H54 (cell line): ENCODE measurements around the gene INO80D.
"Not testable (repeated sequence)": the region's sequence is repeated elsewhere in the genome, so short reads cannot be mapped to it uniquely, and the experiment has no call there.

Experiments
- DNase-seq: peaks from one replicate; pipeline ENCODE4 v3.0.0; 2011; ENCODE audit warnings: low spot score, mixed read lengths; ENCODE audit not compliant: insufficient read length
- FAIRE-seq: peaks from 3 replicates; lab custom pipeline; 2011; peaks lifted over from hg19 to GRCh38; lab: Jason Lieb, UNC
- POLR2A ChIP-seq: IDR thresholded peaks from 2 replicates; pipeline ENCODE4 v1.6.1; 2011; ENCODE audit warnings: low read depth, mild to moderate bottlenecking, low read length

Gene INO80D

GRCh38 chr2:206085742-206086445 lies at the start of gene INO80D:
INO80D (minus strand) TSS chr2:206086174; CDS start chr2:206063016, 23,158 bp downstream.
- peak; percentile 84 for FAIRE-seq
- peak; percentile 47 for DNase-seq
- peak; percentile 76 for TF ChIP-seq POLR2A

- no peak for DNase-seq
- no peak for FAIRE-seq
- no peak for TF ChIP-seq POLR2A
These were observed 41.7 kb upstream of the INO80D start for GRCh38 chr2:206127656-206128055.

- TF ChIP-seq POLR2A: no peak
- DNase-seq (no peak), FAIRE-seq (no peak)
These were observed 39.9 kb upstream of the INO80D start for GRCh38 chr2:206125901-206126300.

GRCh38 chr2:206122569-206122968 lies 36.6 kb upstream of the INO80D start:
- DNase-seq, FAIRE-seq: not testable (repeated sequence)

GRCh38 chr2:206116278-206116677 lies 30.3 kb upstream of the INO80D start:
- no peak for TF ChIP-seq POLR2A
- DNase-seq (no peak), FAIRE-seq (no peak)

- FAIRE-seq (no peak), DNase-seq (no peak)
- TF ChIP-seq POLR2A: no peak
These were observed 29.1 kb upstream of the INO80D start for GRCh38 chr2:206115026-206115578.

GRCh38 chr2:206112846-206113547 lies 27.0 kb upstream of the INO80D start:
- no peak for TF ChIP-seq POLR2A
- no peak for FAIRE-seq
- DNase-seq: no peak

- TF ChIP-seq POLR2A: no peak
- DNase-seq (no peak), FAIRE-seq (no peak)
These were observed 26.1 kb upstream of the INO80D start for GRCh38 chr2:206112108-206112507.

GRCh38 chr2:206108713-206109112 lies 22.7 kb upstream of the INO80D start:
- TF ChIP-seq POLR2A: no peak
- no peak for FAIRE-seq
- no peak for DNase-seq

GRCh38 chr2:206105541-206105940 lies 19.6 kb upstream of the INO80D start:
- no peak for TF ChIP-seq POLR2A
- FAIRE-seq (no peak), DNase-seq (no peak)

GRCh38 chr2:206105038-206105437 lies 19.1 kb upstream of the INO80D start:
- no peak for FAIRE-seq
- no peak for DNase-seq
- TF ChIP-seq POLR2A: no peak

GRCh38 chr2:206098872-206099271 lies 12.9 kb upstream of the INO80D start:
- not testable (repeated sequence) for FAIRE-seq, DNase-seq

GRCh38 chr2:206098471-206098870 lies 12.5 kb upstream of the INO80D start:
- FAIRE-seq (no peak), DNase-seq (no peak)
- no peak for TF ChIP-seq POLR2A

- no peak for TF ChIP-seq POLR2A
- FAIRE-seq: no peak
- no peak for DNase-seq
These were observed 10.9 kb upstream of the INO80D start for GRCh38 chr2:206096876-206097275.
